ENCODE results near the gene PRICKLE1.

Gene PRICKLE1

DNA sequence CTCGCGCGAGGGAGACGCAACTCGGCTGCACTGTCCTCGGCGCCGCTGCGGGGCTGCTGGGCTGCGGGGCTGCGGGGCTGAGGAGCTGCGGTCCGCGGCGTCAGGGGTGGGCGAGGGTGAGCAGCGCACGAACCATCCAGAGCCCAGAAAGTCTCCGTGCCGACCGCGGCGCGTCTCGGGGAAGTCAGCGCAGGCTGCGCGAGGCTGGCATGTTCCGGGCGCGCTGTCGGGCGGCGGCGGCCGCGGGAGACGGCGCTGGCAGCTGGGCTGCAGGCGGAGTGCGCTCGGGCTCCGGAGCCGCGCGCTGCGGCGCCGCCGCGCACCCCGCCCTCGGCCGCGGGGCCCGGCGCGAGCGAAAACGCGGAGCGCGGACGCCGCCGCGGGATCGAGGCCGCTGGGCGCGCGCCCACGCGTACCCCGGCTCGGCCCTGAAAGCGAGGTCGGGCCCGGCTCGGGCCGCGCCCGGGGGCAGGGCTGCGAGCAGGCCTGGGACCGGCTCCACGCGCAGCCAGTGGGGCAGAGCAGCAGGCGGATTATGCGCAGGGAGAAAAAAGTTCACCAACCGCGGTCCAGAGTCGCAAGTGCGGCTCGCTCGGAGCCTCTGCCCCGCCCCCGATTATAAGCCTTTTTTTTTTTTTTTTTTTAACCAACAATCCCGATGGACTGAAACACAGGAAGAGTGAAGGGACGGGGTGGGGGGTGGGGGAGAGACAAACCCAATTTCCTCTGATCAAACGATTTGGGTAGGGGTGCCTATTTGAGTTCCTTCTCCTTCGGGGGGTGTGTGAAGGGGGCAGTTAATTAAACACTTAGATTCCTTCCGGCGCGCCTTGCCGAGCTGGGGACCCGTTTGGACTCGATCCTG is at the start of gene PRICKLE1:
Gene PRICKLE1, minus strand, starts transcription at position 282 of the 865 bp plus-strand sequence. CDS start 117,230 bp downstream, outside the sequence.
- no peak for DNase-seq

GRCh38 chr12:42638697-42639096 is 49.2 kb upstream of the PRICKLE1 start:
- DNase-seq: no peak

DNA sequence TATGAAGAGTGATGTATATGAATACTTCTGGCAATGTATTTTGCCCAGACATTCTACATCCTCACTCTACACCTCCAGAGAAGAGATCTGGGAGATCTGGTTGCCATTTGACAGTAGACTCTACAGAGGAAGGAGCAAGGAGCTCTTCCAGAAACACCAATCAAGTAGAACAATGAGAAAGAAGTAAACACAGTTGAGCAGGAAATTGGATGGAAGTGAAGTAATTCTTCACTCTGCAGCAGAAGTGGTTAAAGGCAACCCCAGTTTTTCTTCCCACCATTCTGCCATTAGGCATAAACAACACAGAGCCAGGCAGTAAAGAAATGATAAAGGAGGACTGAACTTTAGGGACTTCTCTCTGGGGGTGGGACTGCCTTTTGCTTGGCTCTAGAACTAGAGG is 48.5 kb upstream of the PRICKLE1 start:
- no peak for DNase-seq

GRCh38 chr12:42636993-42637392 is 47.4 kb upstream of the PRICKLE1 start:
- no peak for DNase-seq

DNA sequence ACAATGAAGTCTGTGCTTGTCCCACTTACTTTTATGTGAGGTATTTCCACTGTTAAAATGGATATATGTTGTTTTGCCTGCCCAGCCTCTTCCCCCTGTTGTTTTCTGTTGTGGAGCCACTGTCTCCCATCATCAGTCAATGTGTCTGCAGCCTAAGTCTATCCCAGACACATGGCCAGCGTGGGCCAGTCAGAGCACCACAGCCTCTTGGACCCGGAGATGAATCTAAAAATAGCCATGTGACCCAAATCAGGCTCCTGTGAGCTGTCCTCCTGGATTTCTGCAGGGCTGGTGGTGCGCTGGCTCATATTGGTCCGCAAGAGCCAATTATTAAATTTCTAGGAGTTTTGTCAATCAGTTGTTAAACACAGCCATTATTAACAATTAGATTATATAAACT is 44.0 kb upstream of the PRICKLE1 start:
- DNase-seq: no peak

GRCh38 chr12:42631513-42631912 is 42.0 kb upstream of the PRICKLE1 start:
- no peak for DNase-seq

GRCh38 chr12:42630314-42630713 is 40.8 kb upstream of the PRICKLE1 start:
- no peak for DNase-seq

GRCh38 chr12:42627151-42627550 is 37.6 kb upstream of the PRICKLE1 start:
- DNase-seq: no peak

- no peak for DNase-seq
Measured at GRCh38 chr12:42625611-42626010, 36.1 kb upstream of the PRICKLE1 start.

DNA sequence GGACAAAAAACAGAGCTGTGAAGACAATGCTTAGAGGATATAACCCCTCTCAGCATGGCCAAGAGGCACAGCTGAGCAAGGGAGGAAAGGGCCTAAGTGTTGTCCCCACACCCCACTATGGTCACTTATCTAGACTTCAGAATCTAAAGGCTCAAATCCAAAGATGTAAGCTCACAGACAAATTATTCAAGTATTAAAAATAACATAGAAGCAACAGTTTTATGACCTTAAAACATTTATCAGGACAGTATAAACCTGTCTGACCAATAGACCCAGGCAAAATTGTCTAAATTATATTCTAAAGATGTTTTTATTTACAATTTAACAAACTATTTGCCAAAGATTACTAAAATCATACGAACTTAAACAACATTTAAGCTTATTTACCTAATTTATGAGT is 28.1 kb upstream of the PRICKLE1 start:
- DNase-seq: no peak

DNA sequence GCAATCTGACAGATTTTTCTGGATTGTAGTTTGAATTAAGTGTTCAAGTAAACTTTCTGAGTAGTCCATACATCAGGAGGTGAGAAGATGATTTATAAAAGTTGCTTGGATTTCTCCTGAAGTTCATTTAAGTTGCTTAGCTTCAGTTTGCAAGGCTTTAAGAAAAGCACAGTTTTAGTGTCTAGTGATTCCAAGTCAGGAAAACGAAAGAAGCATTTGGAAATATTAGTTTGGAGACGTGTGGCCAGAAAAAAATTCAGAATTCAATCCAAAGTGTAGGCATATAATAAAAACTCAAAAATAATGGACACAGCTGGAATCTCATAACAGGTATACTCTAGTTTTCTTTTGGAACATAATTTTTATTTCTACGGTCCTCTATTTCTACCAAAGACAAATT is 25.5 kb upstream of the PRICKLE1 start:
- no peak for DNase-seq

DNA sequence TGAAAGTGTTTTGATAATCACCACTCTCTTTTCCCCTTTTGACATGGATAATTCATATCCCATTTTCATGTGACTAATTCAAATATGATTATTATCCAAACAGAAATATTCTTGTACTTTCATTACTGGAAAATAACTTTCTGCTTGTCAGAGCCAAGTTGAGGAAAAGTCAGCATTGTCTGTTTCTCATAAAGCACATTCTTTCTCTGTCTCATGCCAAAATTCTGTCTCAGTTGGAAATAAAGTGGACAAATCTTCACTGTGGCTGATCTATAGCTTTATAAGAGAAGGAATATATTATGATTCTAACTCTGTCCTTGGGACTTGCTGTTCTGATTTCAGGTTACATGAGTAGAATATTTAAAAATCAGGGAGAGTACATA is 22.7 kb upstream of the PRICKLE1 start:
- DNase-seq: no peak

- DNase-seq: no peak
Measured at GRCh38 chr12:42611571-42612230, 22.2 kb upstream of the PRICKLE1 start.

GRCh38 chr12:42609605-42610004 is 20.1 kb upstream of the PRICKLE1 start:
- DNase-seq: no peak

- DNase-seq: no peak
Measured at GRCh38 chr12:42608196-42608825, 18.8 kb upstream of the PRICKLE1 start.

GRCh38 chr12:42607584-42608058 is 18.1 kb upstream of the PRICKLE1 start:
- no peak for DNase-seq

- no peak for DNase-seq
Measured at GRCh38 chr12:42606471-42606870, 16.9 kb upstream of the PRICKLE1 start.

DNA sequence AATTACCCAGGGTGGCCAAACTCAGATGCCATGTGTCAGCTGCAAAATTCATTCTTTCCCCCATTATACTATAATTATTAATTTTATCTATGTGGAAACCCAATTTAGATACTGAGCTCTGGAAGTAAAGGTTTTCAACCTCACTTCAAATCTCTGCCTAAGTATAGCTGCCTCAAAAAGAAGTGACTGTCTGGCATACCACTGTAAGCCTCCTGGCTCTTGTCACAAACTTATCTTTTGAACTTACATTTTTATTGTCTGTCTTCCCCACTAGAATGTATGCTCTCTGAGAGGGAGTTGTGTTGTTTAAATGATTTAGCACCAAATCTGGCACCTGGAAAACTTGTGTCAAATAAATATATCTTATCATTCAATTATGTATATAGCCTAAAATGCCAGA is 16.1 kb upstream of the PRICKLE1 start:
- DNase-seq: no peak

GRCh38 chr12:42603246-42603990 is 13.9 kb upstream of the PRICKLE1 start:
- DNase-seq: no peak

DNA sequence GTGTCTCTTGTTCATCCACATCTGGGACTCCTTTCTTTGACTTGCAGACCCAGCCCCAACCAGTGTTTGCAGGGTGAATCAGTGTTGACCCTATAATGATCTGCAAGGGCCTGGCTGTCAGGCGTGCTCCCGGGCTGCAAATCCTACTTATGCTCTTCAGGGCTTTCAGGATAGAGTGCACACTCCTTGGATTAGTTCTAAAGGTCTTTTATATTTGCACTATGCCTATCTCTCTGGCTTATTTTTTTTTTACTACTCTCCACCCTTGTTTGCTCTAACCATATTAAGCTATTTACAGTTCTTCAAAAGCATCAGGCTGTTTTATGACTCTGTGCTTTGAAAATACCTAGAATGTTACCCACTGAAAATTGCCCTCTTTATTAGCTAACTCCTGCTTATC is 4.3 kb upstream of the PRICKLE1 start:
- DNase-seq: no peak

GRCh38 chr12:42590330-42590934 is 886 bp upstream of the PRICKLE1 start:
- no peak for DNase-seq

Measured in activated CD4-positive, alpha-beta T cell treated with anti-CD3 and anti-CD28 coated beads for 1 hour (primary cell).